ENCODE results near the gene TNIP2. TPM values are rescaled to one million over a fixed set of nuclear protein-coding genes. Genes with fewer than 3 reads are reported as not detected.

Gene TNIP2
- total and polyA plus RNA-seq, 2 experiments from 2014 or later: 40.6 to 55.2 TPM

GRCh38 chr4:2799224-2799911, 43.2 kb upstream of the TNIP2 start:
- Histone ChIP-seq H4K20me1 (ENCODE audit: insufficient read depth) (no peaks in the 10 kb centered on the region), H3K4me1 (ENCODE audit: insufficient read depth) (peaks cover 37% of the 10 kb centered on the region)

GRCh38 chr4:2798399-2799223, 42.5 kb upstream of the TNIP2 start:
- no peaks in the 10 kb centered on the region for H3K9me3 ChIP-seq (ENCODE audit: low read depth)
- H4K20me1 ChIP-seq (ENCODE audit: insufficient read depth): no peaks in the 10 kb centered on the region
- H3K9me2 ChIP-seq (ENCODE audit: insufficient read depth): no peaks in the 10 kb centered on the region
- 79 to 85% methylated on average over 21 to 29 of the region's 29 CpGs for WGBS, 2 experiments (ENCODE audit: low coverage in 1 of 2, low lambda C conversion rate in 2 of 2, missing lambda C conversion rate in 2 of 2)
- TF ChIP-seq EZH2phosphoT487 (IDR thresholded peaks at IDR 0.05; ENCODE audit: insufficient read depth, low read depth) (no peak), EZH2 (IDR thresholded peaks at IDR 0.05; ENCODE audit: insufficient read depth, poor library complexity, severe bottlenecking) (no peak)
- H3K9ac ChIP-seq: no peak overlapping the region
- H3K4me2 ChIP-seq (ENCODE audit: unreplicated experiment): no peak overlapping the region
- no peaks in the 10 kb centered on the region for H3K36me3 ChIP-seq (ENCODE audit: low read depth)
- no peaks in the 10 kb centered on the region for H3K27me3 ChIP-seq (replicated peaks; ENCODE audit: insufficient read depth)
- in situ Hi-C loops (cut with MboI): no loop called here
- no peak overlapping the region for H2AFZ ChIP-seq
- no peak overlapping the region for H3K27ac ChIP-seq
- no peak overlapping the region for H3K4me3 ChIP-seq
- no peak for DNase-seq
- peaks cover 44% of the 10 kb centered on the region for H3K4me1 ChIP-seq (ENCODE audit: insufficient read depth)
- peaks cover 86% of the 10 kb centered on the region for H3K79me2 ChIP-seq (ENCODE audit: insufficient read depth)
- 0 out of 2 replicates have a peak, but pooled peaks cover 3% of the 10 kb centered on the region for H3F3A ChIP-seq (ENCODE audit: insufficient read depth)

More at GRCh38 chr4:2799224-2799911, 43.2 kb upstream of the TNIP2 start:
- Histone ChIP-seq H3K36me3 (ENCODE audit: low read depth) (no peaks in the 10 kb centered on the region), H2AFZ (no peak overlapping the region), H3F3A (ENCODE audit: insufficient read depth) (0 out of 2 replicates have a peak, but pooled peaks cover 3% of the 10 kb centered on the region), H3K9ac (no peak overlapping the region), H3K4me2 (ENCODE audit: unreplicated experiment) (no peak overlapping the region), H3K4me3 (no peak overlapping the region), H3K27me3 (replicated peaks; ENCODE audit: insufficient read depth) (no peaks in the 10 kb centered on the region), H3K9me3 (ENCODE audit: low read depth) (no peaks in the 10 kb centered on the region), H3K79me2 (ENCODE audit: insufficient read depth) (peaks cover 89% of the 10 kb centered on the region), H3K27ac (no peak overlapping the region), H3K9me2 (ENCODE audit: insufficient read depth) (no peaks in the 10 kb centered on the region)
- TF ChIP-seq EZH2phosphoT487 (IDR thresholded peaks at IDR 0.05; ENCODE audit: insufficient read depth, low read depth) (no peak), EZH2 (IDR thresholded peaks at IDR 0.05; ENCODE audit: insufficient read depth, poor library complexity, severe bottlenecking) (no peak)
- WGBS, 2 experiments (ENCODE audit: low coverage in 1 of 2, low lambda C conversion rate in 2 of 2, missing lambda C conversion rate in 2 of 2): 95% methylated on average over 11 to 14 of the region's 14 CpGs
- no peak for DNase-seq
- in situ Hi-C loops (cut with MboI): no loop called here

GRCh38 chr4:2797545-2798305, 41.6 kb upstream of the TNIP2 start:
- DNase-seq: no peak
- no peaks in the 10 kb centered on the region for H3K9me2 ChIP-seq (ENCODE audit: insufficient read depth)
- WGBS, 2 experiments (ENCODE audit: low coverage in 1 of 2, low lambda C conversion rate in 2 of 2, missing lambda C conversion rate in 2 of 2): 86% methylated on average over 21 to 23 of the region's 23 CpGs
- H3K79me2 ChIP-seq (ENCODE audit: insufficient read depth): peaks cover 78% of the 10 kb centered on the region
- no peak for TF ChIP-seq EZH2 (IDR thresholded peaks at IDR 0.05; ENCODE audit: insufficient read depth, poor library complexity, severe bottlenecking)
- TF ChIP-seq EZH2phosphoT487 (IDR thresholded peaks at IDR 0.05; ENCODE audit: insufficient read depth, low read depth): no peak
- 0 out of 2 replicates have a peak, but pooled peaks cover 3% of the 10 kb centered on the region for H3F3A ChIP-seq (ENCODE audit: insufficient read depth)
- H3K9ac ChIP-seq: no peak overlapping the region
- no peak overlapping the region for H3K4me2 ChIP-seq (ENCODE audit: unreplicated experiment)
- H3K9me3 ChIP-seq (ENCODE audit: low read depth): no peaks in the 10 kb centered on the region
- in situ Hi-C loops (cut with MboI): no loop called here
- H3K36me3 ChIP-seq (ENCODE audit: low read depth): no peaks in the 10 kb centered on the region
- H3K4me3 ChIP-seq: no peak overlapping the region
- no peak overlapping the region; the same call in 1 of the 2 replicates for H3K27ac ChIP-seq
- H3K4me1 ChIP-seq (ENCODE audit: insufficient read depth): peaks cover 44% of the 10 kb centered on the region
- no peaks in the 10 kb centered on the region for H3K27me3 ChIP-seq (replicated peaks; ENCODE audit: insufficient read depth)
- no peak overlapping the region for H2AFZ ChIP-seq
- no peaks in the 10 kb centered on the region for H4K20me1 ChIP-seq (ENCODE audit: insufficient read depth)
